Measurements from ENCODE around the gene SPTBN1. TPM values are rescaled to one million over a fixed set of nuclear protein-coding genes. Genes with fewer than 3 reads are reported as not detected.

The SPTBN1 gene
- total and polyA plus RNA-seq, 2 of the 13 experiments (the other 11 are each of a cell fraction or from before 2014, with no cell fraction given), result 123 to 299 TPM

- TF ChIP-seq ZSCAN21 (CRISPR knock-in tag; IDR thresholded peaks at IDR 0.05; ENCODE audit: borderline replicate concordance) (no peak), MEF2D (CRISPR knock-in tag; IDR thresholded peaks at IDR 0.05) (no peak), HNF4G (IDR thresholded peaks at IDR 0.05; ENCODE audit: borderline replicate concordance, low read depth, low read length) (no peak), HNF4G (CRISPR knock-in tag; IDR thresholded peaks at IDR 0.05; ENCODE audit: borderline replicate concordance, low read depth) (0 out of 2 replicates have a peak, but pooled peaks have one; percentile 50), ZNF710 (CRISPR knock-in tag; IDR thresholded peaks at IDR 0.05; ENCODE audit: borderline replicate concordance) (0 out of 2 replicates have a peak, but pooled peaks have one; percentile 34), NFIB (CRISPR knock-in tag; IDR thresholded peaks at IDR 0.05; ENCODE audit: borderline replicate concordance) (no peak), ZBTB7A (CRISPR knock-in tag; IDR thresholded peaks at IDR 0.05) (no peak), NONO (IDR thresholded peaks at IDR 0.05) (no peak), NONO (CRISPR knock-in tag; conservative IDR thresholded peaks at IDR 0.05) (no peak; the same call in 1 of the 2 replicates), ZNF550 (CRISPR knock-in tag; IDR thresholded peaks at IDR 0.05; ENCODE audit: borderline replicate concordance) (no peak), GZF1 (CRISPR knock-in tag; IDR thresholded peaks at IDR 0.05) (no peak), NFATC3 (CRISPR knock-in tag; IDR thresholded peaks at IDR 0.05) (no peak), NAIF1 (CRISPR knock-in tag; IDR thresholded peaks at IDR 0.05; ENCODE audit: borderline replicate concordance) (no peak), ZNF230 (CRISPR knock-in tag; IDR thresholded peaks at IDR 0.05) (peak; percentile 58; the same call in 1 of the 2 replicates), ZSCAN30 (CRISPR knock-in tag; IDR thresholded peaks at IDR 0.05) (no peak), HIC2 (CRISPR knock-in tag; IDR thresholded peaks at IDR 0.05; ENCODE audit: low read depth) (peak; percentile 75), POLR2AphosphoS5 (IDR thresholded peaks at IDR 0.05; ENCODE audit: low read depth, low read length) (no peak), NFE2L2 (IDR thresholded peaks at IDR 0.05; ENCODE audit: low read length) (no peak), PHF5A (CRISPR knock-in tag; IDR thresholded peaks at IDR 0.05; ENCODE audit: low read depth, unreplicated experiment) (no peak)
- TF ChIP-seq, protein P1, sequence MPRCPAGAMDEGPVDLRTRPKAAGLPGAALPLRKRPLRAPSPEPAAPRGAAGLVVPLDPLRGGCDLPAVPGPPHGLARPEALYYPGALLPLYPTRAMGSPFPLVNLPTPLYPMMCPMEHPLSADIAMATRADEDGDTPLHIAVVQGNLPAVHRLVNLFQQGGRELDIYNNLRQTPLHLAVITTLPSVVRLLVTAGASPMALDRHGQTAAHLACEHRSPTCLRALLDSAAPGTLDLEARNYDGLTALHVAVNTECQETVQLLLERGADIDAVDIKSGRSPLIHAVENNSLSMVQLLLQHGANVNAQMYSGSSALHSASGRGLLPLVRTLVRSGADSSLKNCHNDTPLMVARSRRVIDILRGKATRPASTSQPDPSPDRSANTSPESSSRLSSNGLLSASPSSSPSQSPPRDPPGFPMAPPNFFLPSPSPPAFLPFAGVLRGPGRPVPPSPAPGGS (CRISPR knock-in tag; IDR thresholded peaks at IDR 0.05), result no peak
Measured at GRCh38 chr2:54457323-54458023, 1.3 kb downstream of the SPTBN1 start (continued).
